ENCODE data around the gene KRT20.

- TF ChIP-seq, protein P1, sequence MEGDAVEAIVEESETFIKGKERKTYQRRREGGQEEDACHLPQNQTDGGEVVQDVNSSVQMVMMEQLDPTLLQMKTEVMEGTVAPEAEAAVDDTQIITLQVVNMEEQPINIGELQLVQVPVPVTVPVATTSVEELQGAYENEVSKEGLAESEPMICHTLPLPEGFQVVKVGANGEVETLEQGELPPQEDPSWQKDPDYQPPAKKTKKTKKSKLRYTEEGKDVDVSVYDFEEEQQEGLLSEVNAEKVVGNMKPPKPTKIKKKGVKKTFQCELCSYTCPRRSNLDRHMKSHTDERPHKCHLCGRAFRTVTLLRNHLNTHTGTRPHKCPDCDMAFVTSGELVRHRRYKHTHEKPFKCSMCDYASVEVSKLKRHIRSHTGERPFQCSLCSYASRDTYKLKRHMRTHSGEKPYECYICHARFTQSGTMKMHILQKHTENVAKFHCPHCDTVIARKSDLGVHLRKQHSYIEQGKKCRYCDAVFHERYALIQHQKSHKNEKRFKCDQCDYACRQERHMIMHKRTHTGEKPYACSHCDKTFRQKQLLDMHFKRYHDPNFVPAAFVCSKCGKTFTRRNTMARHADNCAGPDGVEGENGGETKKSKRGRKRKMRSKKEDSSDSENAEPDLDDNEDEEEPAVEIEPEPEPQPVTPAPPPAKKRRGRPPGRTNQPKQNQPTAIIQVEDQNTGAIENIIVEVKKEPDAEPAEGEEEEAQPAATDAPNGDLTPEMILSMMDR (IDR thresholded peaks at IDR 0.05; ENCODE audit: low read depth, low read length) = peak; percentile 81
- no peak for TF ChIP-seq EZH2phosphoT487 (IDR thresholded peaks at IDR 0.05; ENCODE audit: low read depth)
Measured at GRCh38 chr17:40909351-40909750, 24.3 kb upstream of the KRT20 start.

Data from OCI-LY3 (cell line).